GM12865 (cell line): Measurements from ENCODE around the gene ATP9B.

Experiments
- DNase-seq: peaks from one replicate; pipeline ENCODE4 v3.0.0; 2010; ENCODE audit warnings: low read depth
- H3K4me3 ChIP-seq: 2 replicates; pipeline ENCODE4 v1.5.1; 2011; ENCODE audit warnings: mild to moderate bottlenecking, low read depth, low read length, control low read depth
- TF ChIP-seq, protein P1 (sequence below): IDR thresholded peaks from 2 replicates; pipeline ENCODE4 v1.5.1; 2011; ENCODE audit warnings: low read length, control low read depth, low read depth, inconsistent platforms; ENCODE audit not compliant: insufficient read depth; ENCODE audit errors: missing control alignments

Gene ATP9B

DNA sequence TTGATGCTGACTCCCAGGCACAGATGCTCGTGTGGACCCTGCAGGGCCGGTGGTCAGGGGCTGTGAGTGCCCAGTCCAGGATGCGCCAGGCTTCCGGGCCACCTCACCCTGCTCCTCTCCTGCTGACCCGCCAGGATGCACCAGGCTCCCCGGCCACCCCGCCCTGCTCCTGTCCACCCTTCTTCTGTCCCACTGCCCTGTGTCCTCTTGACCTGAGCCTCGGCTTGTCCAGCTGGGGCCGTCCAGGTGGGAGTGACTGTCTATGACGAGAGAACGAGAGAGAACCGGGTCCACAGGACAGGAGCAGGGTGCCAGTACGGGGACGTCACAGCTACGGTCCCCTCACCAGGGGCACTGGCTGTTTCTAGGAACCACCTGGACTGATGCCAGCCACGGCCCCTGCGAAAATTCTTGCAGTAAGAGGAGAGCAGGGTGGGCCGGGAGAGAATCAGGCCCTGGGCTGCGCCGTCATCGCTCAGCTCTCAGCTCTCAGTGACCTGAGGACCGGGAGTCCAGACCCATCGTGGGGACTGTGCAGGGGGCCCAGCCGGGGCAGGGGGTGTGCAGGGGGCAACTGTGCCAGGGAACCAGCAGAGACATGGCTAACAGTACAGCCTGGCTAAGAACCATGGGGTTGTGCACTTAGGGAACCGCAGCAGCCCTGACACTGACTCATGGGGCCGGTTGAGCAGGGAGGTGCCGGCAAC, 313.6 kb downstream of the ATP9B start:
- H3K4me3 ChIP-seq, result no peak overlapping the region
- TF ChIP-seq, protein P1, sequence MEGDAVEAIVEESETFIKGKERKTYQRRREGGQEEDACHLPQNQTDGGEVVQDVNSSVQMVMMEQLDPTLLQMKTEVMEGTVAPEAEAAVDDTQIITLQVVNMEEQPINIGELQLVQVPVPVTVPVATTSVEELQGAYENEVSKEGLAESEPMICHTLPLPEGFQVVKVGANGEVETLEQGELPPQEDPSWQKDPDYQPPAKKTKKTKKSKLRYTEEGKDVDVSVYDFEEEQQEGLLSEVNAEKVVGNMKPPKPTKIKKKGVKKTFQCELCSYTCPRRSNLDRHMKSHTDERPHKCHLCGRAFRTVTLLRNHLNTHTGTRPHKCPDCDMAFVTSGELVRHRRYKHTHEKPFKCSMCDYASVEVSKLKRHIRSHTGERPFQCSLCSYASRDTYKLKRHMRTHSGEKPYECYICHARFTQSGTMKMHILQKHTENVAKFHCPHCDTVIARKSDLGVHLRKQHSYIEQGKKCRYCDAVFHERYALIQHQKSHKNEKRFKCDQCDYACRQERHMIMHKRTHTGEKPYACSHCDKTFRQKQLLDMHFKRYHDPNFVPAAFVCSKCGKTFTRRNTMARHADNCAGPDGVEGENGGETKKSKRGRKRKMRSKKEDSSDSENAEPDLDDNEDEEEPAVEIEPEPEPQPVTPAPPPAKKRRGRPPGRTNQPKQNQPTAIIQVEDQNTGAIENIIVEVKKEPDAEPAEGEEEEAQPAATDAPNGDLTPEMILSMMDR, result no peak
- no peak for DNase-seq

DNA sequence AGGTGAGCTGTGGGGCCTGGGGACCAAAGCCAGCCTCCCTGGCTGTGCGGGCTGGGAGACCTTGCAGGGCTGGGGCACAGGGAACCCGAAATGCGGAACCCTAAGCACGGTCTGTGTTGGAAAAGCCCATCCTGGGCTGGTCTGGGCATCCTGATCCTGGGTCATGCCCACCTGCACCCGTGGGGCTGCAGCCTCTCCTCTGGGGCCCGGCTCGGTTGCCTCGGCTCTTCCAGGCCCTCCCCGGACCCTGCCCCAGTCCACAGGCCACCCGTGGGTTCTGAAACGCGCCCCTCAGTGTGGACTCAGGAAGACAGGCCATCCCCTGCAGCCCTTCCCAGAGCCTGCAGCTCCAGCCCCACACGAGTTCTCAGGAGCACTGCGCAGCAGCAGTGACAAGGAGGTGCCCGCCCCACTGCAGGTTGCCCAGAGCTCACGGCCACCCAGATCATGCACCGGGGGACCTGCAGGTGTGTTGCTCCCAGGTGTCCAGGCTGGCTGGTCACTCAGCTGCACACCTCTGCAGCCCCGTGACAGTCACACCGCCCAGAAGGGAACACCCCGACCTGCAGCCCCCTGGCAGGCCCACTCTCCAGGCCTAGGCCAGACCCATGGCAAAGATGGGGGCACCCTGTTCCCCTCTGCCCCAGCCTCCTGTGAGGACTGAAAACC, 314.3 kb downstream of the ATP9B start:
- no peak for DNase-seq
- TF ChIP-seq, protein P1, result no peak
- H3K4me3 ChIP-seq, result no peak overlapping the region

DNA sequence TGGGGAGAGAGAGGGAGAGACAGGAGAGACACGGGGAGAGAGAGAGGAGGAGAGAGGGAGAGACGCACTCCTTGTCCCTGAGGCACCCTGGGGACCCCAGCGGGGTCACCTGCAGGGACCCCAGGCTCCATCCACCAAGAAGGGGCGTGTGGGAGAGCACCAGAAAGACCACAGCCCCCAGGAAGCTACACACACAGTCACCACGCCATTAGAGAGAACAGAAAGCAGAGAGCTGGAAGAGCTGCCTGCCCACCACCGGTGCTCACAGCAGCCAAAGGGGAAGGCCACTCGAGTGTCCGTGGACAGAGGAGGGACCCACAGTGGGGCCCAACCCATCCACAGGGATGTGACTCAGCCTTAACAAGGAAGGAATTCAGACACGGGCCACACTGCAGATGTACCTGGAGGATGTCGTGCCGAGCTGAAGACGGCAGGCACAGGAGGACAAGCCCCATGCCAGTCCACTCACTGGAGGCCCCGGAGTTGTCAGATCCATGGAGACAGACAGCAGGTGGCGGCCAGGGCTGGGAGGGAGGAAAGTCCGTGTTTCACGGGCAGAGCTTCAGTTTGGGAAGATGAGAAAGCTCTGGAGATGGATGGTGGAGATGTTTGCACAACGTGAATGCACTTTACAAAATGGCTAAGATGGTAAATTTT, 315.1 kb downstream of the ATP9B start:
- no peak for DNase-seq
- TF ChIP-seq, protein P1, result no peak
- no peak overlapping the region for H3K4me3 ChIP-seq

DNA sequence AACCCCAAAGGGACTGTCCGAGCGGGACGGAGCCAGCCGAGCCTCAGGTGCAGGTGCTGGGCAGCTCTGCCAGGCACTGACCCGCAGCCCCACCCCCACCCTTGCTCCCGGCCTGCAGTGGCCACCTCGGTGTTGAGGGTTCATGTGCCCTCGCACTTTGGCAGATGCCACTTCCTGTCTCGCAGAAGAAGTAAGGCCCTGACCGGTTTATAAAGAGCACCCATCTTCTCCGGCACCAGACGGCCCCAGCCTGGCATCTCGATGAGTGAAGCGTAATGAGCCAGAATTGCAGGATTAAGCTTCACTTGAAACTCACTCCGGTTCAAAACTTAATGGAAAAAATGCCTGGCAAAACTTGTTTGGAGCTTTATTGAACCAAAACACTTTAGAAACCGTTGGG, 315.6 kb downstream of the ATP9B start:
- TF ChIP-seq, protein P1, result no peak
- no peak overlapping the region for H3K4me3 ChIP-seq
- no peak for DNase-seq

- no peak overlapping the region for H3K4me3 ChIP-seq
- TF ChIP-seq, protein P1, result no peak
- DNase-seq, result no peak
Observed at GRCh38 chr18:79385326-79385707, 316.1 kb downstream of the ATP9B start.

GRCh38 chr18:79385708-79386341, 316.6 kb downstream of the ATP9B start:
- DNase-seq, result no peak
- TF ChIP-seq, protein P1, result no peak
- H3K4me3 ChIP-seq, result no peak overlapping the region
